ENCODE measurements around the gene LAPTM4A. TPM values are rescaled to one million over a fixed set of nuclear protein-coding genes. Genes with fewer than 3 reads are reported as not detected.

Gene LAPTM4A
- polyA plus RNA-seq, 2 of the 4 experiments (the other 2 are of a cell fraction), result 275 to 509 TPM

GRCh38 chr2:20044778-20045177 is 6.7 kb downstream of the LAPTM4A start:
- ChIA-PET POLR2A (no interaction called here), CTCF (interaction anchor here (0.7 to 4.3 kb wide), 7 partner anchors 12 to 66 kb away, joined by 3 to 28 read pairs (median 3); no protein-coding TSS in a partner anchor)
- Histone ChIP-seq H3K27ac (no peak overlapping the region), H3K4me3 (no peak overlapping the region), H3K4me2 (no peak overlapping the region), H3K4me1 (peaks cover 38% of the 10 kb centered on the region), H3K9me3 (no peaks in the 10 kb centered on the region)
- TF ChIP-seq HES2 (IDR thresholded peaks at IDR 0.05), result no peak
- TF ChIP-seq HOXB5 (CRISPR knock-in tag; IDR thresholded peaks at IDR 0.05), result no peak
- no peak for TF ChIP-seq ELK1 (IDR thresholded peaks at IDR 0.05; ENCODE audit: low read depth, low read length)
- no peak for TF ChIP-seq FOSB (CRISPR knock-in tag; IDR thresholded peaks at IDR 0.05)
- TF ChIP-seq NFE2L2 (conservative IDR thresholded peaks at IDR 0.05; ENCODE audit: low read length), result no peak
- no peak for TF ChIP-seq EHF (CRISPR knock-in tag; IDR thresholded peaks at IDR 0.05)
- no peak for TF ChIP-seq GATA3 (IDR thresholded peaks at IDR 0.05; ENCODE audit: borderline replicate concordance)
- TF ChIP-seq MYC (IDR thresholded peaks at IDR 0.05; ENCODE audit: borderline replicate concordance, low read length), result no peak
- no peak for TF ChIP-seq USF2 (IDR thresholded peaks at IDR 0.05)
- no peak for TF ChIP-seq RAD21 (conservative IDR thresholded peaks at IDR 0.05 in 1 of 2, IDR thresholded peaks at IDR 0.05 in 1 of 2)
- TF ChIP-seq HEYL (CRISPR knock-in tag; IDR thresholded peaks at IDR 0.05), result no peak
- TF ChIP-seq REST (IDR thresholded peaks at IDR 0.05), result no peak
- no peak for TF ChIP-seq KDM5A (IDR thresholded peaks at IDR 0.05)
- no peak for FAIRE-seq
- ATAC-seq, result no peak
- 91% methylated on average over 4 of the region's 4 CpGs for WGBS (ENCODE audit: missing lambda C conversion rate)
- DNase-seq (ENCODE audit: low read depth in 1 of 2, low spot score in 1 of 2), result no peak

GRCh38 chr2:20042531-20042930 is 8.9 kb downstream of the LAPTM4A start:
- WGBS (ENCODE audit: missing lambda C conversion rate), result 65% methylated on average over 2 of the region's 2 CpGs
- Histone ChIP-seq H3K4me1 (peaks cover 18% of the 10 kb centered on the region; the same call in 2 of the 3 replicates), H3K27ac (no peak overlapping the region), H3K4me3 (no peak overlapping the region), H3K9me3 (no peaks in the 10 kb centered on the region), H3K4me2 (no peak overlapping the region)
- TF ChIP-seq FOSB (CRISPR knock-in tag; IDR thresholded peaks at IDR 0.05) (no peak), ZC3H11A (IDR thresholded peaks at IDR 0.05) (no peak), HMGXB4 (CRISPR knock-in tag; IDR thresholded peaks at IDR 0.05; ENCODE audit: borderline replicate concordance) (no peak)
- POLR2A ChIA-PET, result interaction anchor here (0.8 kb wide), 1 partner anchor 10 kb away, joined by 3 read pairs; the partner anchor contains the start of gene LAPTM4A
- 0 out of 6 replicates have a peak, but pooled peaks of 1 of the 2 experiments have one; percentile 27 for ATAC-seq
- CTCF ChIA-PET, result interaction anchor here (1.4 to 4.3 kb wide), 3 partner anchors 8 to 93 kb away, joined by 3 to 28 read pairs (median 14); no protein-coding TSS in a partner anchor
- DNase-seq (ENCODE audit: low read depth in 1 of 2, low spot score in 1 of 2), result no peak
- FAIRE-seq, result no peak

Measured in A549 (cell line).